Breast epithelium (tissue), 3 donors: Measurements from ENCODE around the gene BPNT1.

Source experiments
- POLR2AphosphoS5 ChIP-seq, 3 donors: sonication (generic); formaldehyde crosslinking; IDR thresholded peaks; one replicate each; pipeline ENCODE4 v1.6.1; 2017; ENCODE audit warnings: antibody characterized with exemption in 3 of 3
- TF ChIP-seq, protein P1 (sequence below), 3 donors: fragments of 450-650 bp; IDR thresholded peaks; one replicate each; pipeline ENCODE4 v1.5.1; 2016 to 2017; ENCODE audit warnings: antibody characterized with exemption in 3 of 3, mild to moderate bottlenecking in 3 of 3, moderate library complexity in 3 of 3

DNA sequence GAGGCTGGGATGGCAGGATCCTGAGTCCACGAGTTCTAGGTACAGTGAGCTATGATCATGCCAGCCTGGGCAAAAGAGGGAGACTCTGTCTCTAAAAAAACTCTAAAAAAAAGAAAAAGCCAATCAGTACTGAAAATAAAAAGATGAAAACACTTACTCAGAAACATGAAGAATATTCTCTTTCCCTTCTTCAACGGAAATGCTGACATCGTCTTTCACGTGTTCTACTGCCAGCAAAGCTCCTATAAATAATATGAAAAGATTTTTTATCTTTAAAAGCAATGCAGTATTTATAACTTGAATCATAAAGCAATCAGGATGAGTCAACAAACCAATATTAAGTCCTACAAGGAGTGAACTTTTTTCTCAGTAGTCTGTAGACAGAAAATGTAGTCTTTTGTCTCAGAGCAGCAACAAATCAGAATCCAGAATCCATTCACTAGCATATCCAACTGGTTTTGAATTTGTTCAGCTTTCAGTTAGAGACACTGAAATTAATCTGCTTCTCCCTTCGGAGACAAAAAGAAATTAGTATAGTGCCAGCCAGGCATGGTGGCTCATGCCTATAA lies 49.5 kb downstream of the BPNT1 start:
- TF ChIP-seq, protein P1, sequence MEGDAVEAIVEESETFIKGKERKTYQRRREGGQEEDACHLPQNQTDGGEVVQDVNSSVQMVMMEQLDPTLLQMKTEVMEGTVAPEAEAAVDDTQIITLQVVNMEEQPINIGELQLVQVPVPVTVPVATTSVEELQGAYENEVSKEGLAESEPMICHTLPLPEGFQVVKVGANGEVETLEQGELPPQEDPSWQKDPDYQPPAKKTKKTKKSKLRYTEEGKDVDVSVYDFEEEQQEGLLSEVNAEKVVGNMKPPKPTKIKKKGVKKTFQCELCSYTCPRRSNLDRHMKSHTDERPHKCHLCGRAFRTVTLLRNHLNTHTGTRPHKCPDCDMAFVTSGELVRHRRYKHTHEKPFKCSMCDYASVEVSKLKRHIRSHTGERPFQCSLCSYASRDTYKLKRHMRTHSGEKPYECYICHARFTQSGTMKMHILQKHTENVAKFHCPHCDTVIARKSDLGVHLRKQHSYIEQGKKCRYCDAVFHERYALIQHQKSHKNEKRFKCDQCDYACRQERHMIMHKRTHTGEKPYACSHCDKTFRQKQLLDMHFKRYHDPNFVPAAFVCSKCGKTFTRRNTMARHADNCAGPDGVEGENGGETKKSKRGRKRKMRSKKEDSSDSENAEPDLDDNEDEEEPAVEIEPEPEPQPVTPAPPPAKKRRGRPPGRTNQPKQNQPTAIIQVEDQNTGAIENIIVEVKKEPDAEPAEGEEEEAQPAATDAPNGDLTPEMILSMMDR (IDR thresholded peaks at IDR 0.05), result no peak
- no peak for TF ChIP-seq POLR2AphosphoS5 (IDR thresholded peaks at IDR 0.05)
